NCI-H510A (cell line): ENCODE measurements around the gene TRPC1.

Experiments used
- DNase-seq: peaks from one replicate; lab custom pipeline; 2025; lab: John Stamatoyannopoulos, UW

The TRPC1 gene

GRCh38 chr3:142839831-142840230, 116.0 kb downstream of the TRPC1 start:
- no peak for DNase-seq

- no peak for DNase-seq
These were observed 120.6 kb downstream of the TRPC1 start for GRCh38 chr3:142844339-142844977.

- no peak for DNase-seq
These were observed 123.1 kb downstream of the TRPC1 start for GRCh38 chr3:142846779-142847577.

GRCh38 chr3:142849148-142849547, 125.3 kb downstream of the TRPC1 start:
- DNase-seq, result no peak

- DNase-seq, result no peak
These were observed 126.7 kb downstream of the TRPC1 start for GRCh38 chr3:142850395-142851023.

- no peak for DNase-seq
These were observed 128.2 kb downstream of the TRPC1 start for GRCh38 chr3:142852009-142852408.

GRCh38 chr3:142853270-142854168, 129.7 kb downstream of the TRPC1 start:
- DNase-seq, result no peak

- DNase-seq, result peak; percentile 51
These were observed 133.2 kb downstream of the TRPC1 start for GRCh38 chr3:142857056-142857455.
